BE2C (cell line): ENCODE measurements around the gene MZT2A.
A peak's percentile ranks its signal among the peaks of the same experiment; 100 is the strongest.
"Not testable (repeated sequence)": the region's sequence is repeated elsewhere in the genome, so short reads cannot be mapped to it uniquely, and the experiment has no call there.

Experiments used
- DNase-seq: peaks from one replicate; pipeline ENCODE4 v3.0.0-alpha.2; 2020
- H3K27me3 ChIP-seq: fragments of 250-450 bp; sonication (Bioruptor Pico); 2 replicates; pipeline ENCODE4 v1.5.1; 2020; ENCODE audit warnings: mild to moderate bottlenecking
- H3K36me3 ChIP-seq: fragments of 250-450 bp; sonication (Bioruptor Pico); 2 replicates; pipeline ENCODE4 v1.5.1; 2020; ENCODE audit warnings: mild to moderate bottlenecking
- H3K4me1 ChIP-seq: fragments of 250-450 bp; sonication (Bioruptor Pico); 2 replicates; pipeline ENCODE4 v1.5.1; 2020
- H3K4me3 ChIP-seq: 2 replicates; pipeline ENCODE4 v1.5.1; 2011; ENCODE audit warnings: low read depth, low read length
- H3K9me3 ChIP-seq: fragments of 250-450 bp; sonication (Bioruptor Pico); 2 replicates; pipeline ENCODE4 v1.5.1; 2020
- TF ChIP-seq, protein P1 (sequence below): IDR thresholded peaks from 2 replicates; pipeline ENCODE4 v1.5.1; 2012; ENCODE audit warnings: mild to moderate bottlenecking, low read depth, low read length

MZT2A gene

DNA sequence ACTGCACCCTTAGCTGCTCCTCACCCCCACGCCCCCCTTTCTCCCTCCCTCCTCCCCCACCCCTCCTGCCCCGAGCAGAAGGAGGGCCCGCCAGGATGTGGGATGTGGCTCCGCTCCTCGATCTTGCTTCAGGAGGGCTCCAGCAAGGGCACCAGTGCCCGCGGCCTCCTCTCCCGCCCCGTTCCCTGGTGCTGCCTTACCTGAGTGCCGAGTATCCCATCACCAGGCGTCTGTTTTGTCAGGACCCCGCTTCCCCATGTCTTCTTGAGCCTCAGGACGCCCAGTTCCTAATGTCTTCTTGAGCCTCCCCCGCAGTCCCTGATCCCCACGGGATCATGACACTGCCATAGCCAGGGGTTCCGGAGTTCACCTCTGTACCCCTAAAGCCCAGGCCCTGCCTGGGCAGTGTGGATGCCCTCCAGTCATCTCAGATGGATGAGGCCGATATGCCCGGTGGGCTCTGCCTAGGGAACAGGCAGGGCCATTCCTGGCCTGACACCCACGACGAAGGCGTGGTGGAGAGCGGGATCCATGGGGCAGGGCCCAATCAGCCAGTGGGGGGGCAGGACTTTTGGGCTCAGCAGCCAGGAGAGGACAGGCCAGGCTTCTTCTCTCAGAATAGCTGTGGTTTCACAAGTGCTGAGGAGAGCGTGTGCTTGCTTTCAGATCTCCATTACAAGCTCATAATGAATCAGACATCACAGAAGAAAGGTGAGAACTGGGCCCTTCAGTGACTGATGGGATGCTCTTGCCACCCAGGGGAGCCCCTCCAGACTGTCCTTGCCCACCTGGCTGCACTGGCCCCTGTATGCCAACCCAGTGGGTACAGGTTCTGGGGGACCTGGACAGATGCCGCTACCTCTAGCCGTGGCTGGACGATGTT, 37.0 kb upstream of the MZT2A start:
- not testable (repeated sequence) for DNase-seq, H3K4me1 ChIP-seq, H3K36me3 ChIP-seq, H3K27me3 ChIP-seq, H3K4me3 ChIP-seq, H3K9me3 ChIP-seq

GRCh38 chr2:131527131-131528001, 35.2 kb upstream of the MZT2A start, which contains the start of gene CCDC74A:
CCDC74A (plus strand) TSS chr2:131527888; CDS start chr2:131527971, 83 bp downstream.
- not testable (repeated sequence) for H3K4me1 ChIP-seq, H3K36me3 ChIP-seq, H3K9me3 ChIP-seq, H3K27me3 ChIP-seq
- H3K4me3 ChIP-seq: peak within 1 kb of the TSS; percentile 41
- DNase-seq: peak; percentile 70

DNA sequence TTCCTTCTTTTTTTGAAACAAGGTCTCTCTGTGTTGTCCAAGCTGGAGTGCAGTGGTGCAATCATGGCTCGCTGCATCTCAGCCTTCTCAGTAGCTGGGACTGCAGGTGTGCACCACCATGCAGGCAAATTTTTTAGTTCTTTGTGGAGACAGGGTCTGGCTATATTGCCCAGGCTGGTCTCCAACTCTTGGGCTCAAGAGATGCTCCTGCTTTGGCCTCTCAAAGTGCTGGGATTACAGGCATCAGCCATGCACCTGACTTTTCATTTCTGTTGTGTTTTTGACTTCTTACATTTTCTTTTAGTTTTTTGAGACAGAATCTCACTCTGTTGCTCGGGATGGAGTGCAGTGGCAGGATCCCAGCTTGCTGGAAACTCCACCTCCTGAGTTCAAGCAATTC, 33.1 kb upstream of the MZT2A start:
- H3K27me3 ChIP-seq, DNase-seq, H3K4me3 ChIP-seq, H3K4me1 ChIP-seq, H3K36me3 ChIP-seq, H3K9me3 ChIP-seq: not testable (repeated sequence)

DNA sequence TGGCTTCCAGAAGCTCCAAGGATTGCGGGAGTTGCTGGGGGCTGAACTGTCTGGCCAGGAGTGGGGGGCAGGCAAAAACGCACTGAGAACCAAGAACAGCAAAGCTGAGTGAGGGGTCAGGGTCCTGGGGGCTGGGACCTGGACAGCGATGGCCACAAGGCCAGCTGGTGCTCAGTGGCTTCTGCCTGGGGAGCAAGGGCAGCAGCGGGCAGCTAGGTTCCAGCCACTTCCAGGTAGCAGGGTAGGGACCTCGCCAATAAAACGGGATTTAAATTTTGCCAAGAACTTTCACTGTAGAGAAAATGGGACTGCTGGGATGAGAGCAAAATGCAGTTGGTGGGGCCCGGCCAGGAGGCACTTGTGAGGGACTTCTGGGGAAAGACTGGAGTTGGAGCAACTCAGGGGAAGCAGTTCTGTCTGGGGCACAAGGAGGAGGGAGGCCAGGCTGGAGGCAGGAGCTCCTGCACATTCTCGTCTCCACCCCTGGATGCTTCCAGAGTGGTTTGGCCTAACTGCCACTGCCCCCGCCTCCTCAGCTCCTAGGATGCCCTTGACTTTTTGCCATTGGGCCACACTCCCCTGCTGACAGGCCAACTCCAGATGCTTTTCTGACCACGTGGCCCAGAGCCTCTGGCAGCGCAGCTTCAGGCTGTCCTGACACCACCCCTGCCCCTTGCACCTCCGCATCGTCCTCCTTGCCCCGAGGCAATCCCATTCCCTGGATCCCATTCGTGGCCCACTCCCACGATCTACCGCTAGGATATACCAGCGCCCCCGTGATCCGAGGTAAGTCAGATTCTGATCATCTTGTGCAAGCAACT, 30.0 kb upstream of the MZT2A start:
- Histone ChIP-seq H3K4me3 (no peak overlapping the region), H3K27me3 (no peaks in the 10 kb centered on the region), H3K4me1 (no peaks in the 10 kb centered on the region), H3K9me3 (no peaks in the 10 kb centered on the region), H3K36me3 (no peaks in the 10 kb centered on the region)
- TF ChIP-seq, protein P1, sequence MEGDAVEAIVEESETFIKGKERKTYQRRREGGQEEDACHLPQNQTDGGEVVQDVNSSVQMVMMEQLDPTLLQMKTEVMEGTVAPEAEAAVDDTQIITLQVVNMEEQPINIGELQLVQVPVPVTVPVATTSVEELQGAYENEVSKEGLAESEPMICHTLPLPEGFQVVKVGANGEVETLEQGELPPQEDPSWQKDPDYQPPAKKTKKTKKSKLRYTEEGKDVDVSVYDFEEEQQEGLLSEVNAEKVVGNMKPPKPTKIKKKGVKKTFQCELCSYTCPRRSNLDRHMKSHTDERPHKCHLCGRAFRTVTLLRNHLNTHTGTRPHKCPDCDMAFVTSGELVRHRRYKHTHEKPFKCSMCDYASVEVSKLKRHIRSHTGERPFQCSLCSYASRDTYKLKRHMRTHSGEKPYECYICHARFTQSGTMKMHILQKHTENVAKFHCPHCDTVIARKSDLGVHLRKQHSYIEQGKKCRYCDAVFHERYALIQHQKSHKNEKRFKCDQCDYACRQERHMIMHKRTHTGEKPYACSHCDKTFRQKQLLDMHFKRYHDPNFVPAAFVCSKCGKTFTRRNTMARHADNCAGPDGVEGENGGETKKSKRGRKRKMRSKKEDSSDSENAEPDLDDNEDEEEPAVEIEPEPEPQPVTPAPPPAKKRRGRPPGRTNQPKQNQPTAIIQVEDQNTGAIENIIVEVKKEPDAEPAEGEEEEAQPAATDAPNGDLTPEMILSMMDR: no peak
- peak; percentile 68 for DNase-seq

DNA sequence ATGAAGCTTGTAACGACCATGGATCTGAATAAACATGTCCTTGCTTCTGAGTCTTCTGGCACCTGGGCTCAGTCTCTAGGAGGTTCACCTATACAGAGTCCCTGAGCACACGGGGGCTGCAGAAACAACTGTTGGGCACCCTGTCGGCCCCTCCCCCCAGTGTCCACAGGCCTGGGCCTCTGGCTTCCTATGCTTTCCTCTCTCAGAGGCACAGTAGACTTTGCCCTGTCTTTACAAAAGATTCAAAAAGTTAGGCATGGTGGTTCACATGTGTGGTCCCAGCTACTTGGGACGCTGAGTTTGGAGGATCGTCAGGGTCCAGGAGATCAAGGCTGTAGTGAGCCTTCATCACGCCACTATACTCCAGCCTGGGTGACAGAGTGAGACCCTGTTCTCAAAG, 29.3 kb upstream of the MZT2A start:
- H3K4me1 ChIP-seq, H3K27me3 ChIP-seq, H3K36me3 ChIP-seq, H3K9me3 ChIP-seq, DNase-seq, H3K4me3 ChIP-seq: not testable (repeated sequence)

DNA sequence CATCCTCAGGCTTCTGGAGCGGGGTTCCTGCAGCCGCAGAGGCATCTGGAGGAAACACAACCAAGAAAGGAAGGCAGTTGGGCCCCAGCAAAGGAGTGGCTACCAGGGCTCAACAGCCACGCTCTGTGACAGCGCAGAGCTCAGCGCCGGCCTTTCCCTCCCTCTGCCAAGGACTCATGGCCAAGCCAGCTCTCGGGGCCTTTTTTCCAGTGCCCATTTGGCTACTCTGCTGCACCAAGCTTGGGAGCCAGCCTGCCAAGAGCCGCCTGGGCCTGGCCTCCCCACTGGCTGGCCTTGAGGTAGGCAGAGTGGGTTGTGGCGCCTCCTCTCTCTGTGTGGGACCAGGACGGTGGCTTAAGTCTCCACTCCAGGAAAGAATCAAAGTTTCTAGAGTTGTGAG, 28.3 kb upstream of the MZT2A start:
- no peaks in the 10 kb centered on the region for H3K4me1 ChIP-seq
- no peak overlapping the region for H3K4me3 ChIP-seq
- no peaks in the 10 kb centered on the region for H3K27me3 ChIP-seq
- H3K36me3 ChIP-seq: no peaks in the 10 kb centered on the region
- DNase-seq: no peak
- H3K9me3 ChIP-seq: no peaks in the 10 kb centered on the region
- TF ChIP-seq, protein P1: no peak

DNA sequence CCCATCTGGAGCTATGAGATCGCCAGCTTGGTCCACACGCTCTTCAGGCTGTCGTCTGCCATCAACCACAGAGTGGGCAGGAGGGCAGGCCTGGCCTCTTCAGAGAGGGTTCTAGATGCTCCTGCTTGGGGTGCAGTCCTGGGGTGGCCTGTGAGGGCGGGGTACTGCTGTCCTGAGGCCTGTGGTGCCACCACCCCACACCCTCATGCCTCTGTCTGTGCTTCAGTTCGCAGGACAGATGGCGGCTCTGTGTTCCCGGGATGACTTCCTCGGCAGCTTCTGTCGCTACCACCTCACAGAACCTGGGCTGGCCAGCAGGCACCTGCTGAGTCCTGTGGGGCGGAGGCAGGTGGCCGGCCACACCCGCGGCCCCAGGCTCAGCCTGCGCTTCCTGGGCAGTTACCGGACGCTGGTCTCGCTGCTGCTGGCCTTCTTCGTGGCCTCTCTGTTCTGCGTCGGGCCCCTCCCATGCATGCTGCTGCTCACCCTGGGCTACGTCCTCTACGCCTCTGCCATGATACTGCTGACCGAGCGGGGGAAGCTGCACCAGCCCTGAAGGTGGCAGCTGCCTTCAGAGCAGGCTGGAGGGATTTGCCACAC, 27.8 kb upstream of the MZT2A start:
- not testable (repeated sequence) for H3K27me3 ChIP-seq, H3K4me1 ChIP-seq, H3K36me3 ChIP-seq, H3K9me3 ChIP-seq, H3K4me3 ChIP-seq, DNase-seq

DNA sequence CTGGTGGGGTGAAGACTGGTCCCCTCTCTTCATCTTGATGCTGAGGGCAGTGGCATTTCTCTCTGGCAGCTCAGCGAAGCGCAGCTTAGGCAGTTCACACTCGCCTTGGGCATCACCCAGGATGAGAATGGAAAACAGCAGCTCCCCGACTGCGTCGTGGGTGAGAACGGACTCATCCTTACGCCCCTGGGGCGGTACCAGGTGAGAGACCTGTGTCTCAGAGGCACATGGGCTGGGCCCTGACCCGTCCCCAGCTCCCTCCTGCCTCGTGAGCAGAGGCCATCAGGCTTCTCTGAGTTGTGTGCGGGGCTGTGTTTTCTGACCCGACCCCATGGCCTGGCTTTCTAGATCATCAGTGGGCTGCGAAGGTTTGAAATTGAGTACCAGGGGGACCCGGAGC, 27.3 kb upstream of the MZT2A start:
- H3K36me3 ChIP-seq: no peaks in the 10 kb centered on the region

GRCh38 chr2:131518531-131518930, 26.3 kb upstream of the MZT2A start:
- H3K9me3 ChIP-seq, H3K4me1 ChIP-seq, DNase-seq, H3K27me3 ChIP-seq, H3K36me3 ChIP-seq, H3K4me3 ChIP-seq: not testable (repeated sequence)

More for the DNA sequence above, 27.3 kb upstream of the MZT2A start:
- Histone ChIP-seq H3K9me3 (no peaks in the 10 kb centered on the region), H3K27me3 (no peaks in the 10 kb centered on the region), H3K4me3 (no peak overlapping the region), H3K4me1 (no peaks in the 10 kb centered on the region)
- DNase-seq: no peak
- TF ChIP-seq, protein P1: no peak

- not testable (repeated sequence) for H3K4me1 ChIP-seq, H3K36me3 ChIP-seq, H3K9me3 ChIP-seq, H3K27me3 ChIP-seq, DNase-seq, H3K4me3 ChIP-seq
These were observed 25.7 kb upstream of the MZT2A start for GRCh38 chr2:131517856-131518255.
